IMR-90 (cell line): ENCODE measurements around the gene HNF1B. TPM values are rescaled to one million over a fixed set of nuclear protein-coding genes. Genes with fewer than 3 reads are reported as not detected.

ENCODE experiments used
- ATAC-seq: fragments of 200-7000 bp; cut with Tn5 transposase; 2 replicates; pipeline ENCODE4 v1.9.1; 2020; ENCODE audit warnings: low read depth, mild to moderate bottlenecking, moderate library complexity
- BruUV-seq: library from RNA; stranded (reverse); fragments of 400-500 nt; replicated peaks from 2 replicates; lab custom pipeline; 2021; lab: Mats Ljungman, UMichigan
- CTCF ChIA-PET: fragments of 300-600 bp; formaldehyde crosslinking; extraction: SDS; loops from one replicate; lab custom pipeline; 2021; ENCODE audit warnings: antibody characterized with exemption; lab: Yijun Ruan, JAX
- POLR2A ChIA-PET: fragments of 300-600 bp; sonication (Branson Sonifier 250); formaldehyde crosslinking; loops from one replicate; lab custom pipeline; 2022; ENCODE audit warnings: antibody characterized with exemption; ENCODE audit not compliant: unreplicated experiment; lab: Charles Lee
- DNase-seq: peaks from one replicate; pipeline ENCODE4 v3.0.0; 2013
- H2AFZ ChIP-seq: replicated peaks from 2 replicates; pipeline ENCODE3; 2013; ENCODE audit warnings: low read length, mild to moderate bottlenecking; ENCODE audit not compliant: poor library complexity
- H2AK5ac ChIP-seq: 2 replicates; pipeline ENCODE4 v1.6.1; 2013; ENCODE audit warnings: low read depth, low read length, inconsistent platforms
- H2AK9ac ChIP-seq: replicated peaks from 2 replicates; pipeline ENCODE3; 2013; ENCODE audit warnings: mild to moderate bottlenecking, low read depth, low read length, moderate library complexity; ENCODE audit not compliant: poor library complexity
- H2BK120ac ChIP-seq: 2 replicates; pipeline ENCODE4 v1.6.1; 2013; ENCODE audit warnings: low read depth, low read length, inconsistent platforms
- H2BK15ac ChIP-seq: 3 replicates; pipeline ENCODE4 v1.6.1; 2013; ENCODE audit warnings: low read depth, low read length, inconsistent platforms
- H2BK20ac ChIP-seq: 2 replicates; pipeline ENCODE4 v1.6.1; 2013; ENCODE audit warnings: low read depth, mild to moderate bottlenecking, inconsistent platforms, low read length, moderate library complexity
- H2BK5ac ChIP-seq: 2 replicates; pipeline ENCODE4 v1.6.1; 2013; ENCODE audit warnings: mild to moderate bottlenecking, low read depth, low read length, inconsistent platforms; ENCODE audit not compliant: poor library complexity, severe bottlenecking
- H3K14ac ChIP-seq: replicated peaks from 2 replicates; pipeline ENCODE4 v1.6.1; 2013; ENCODE audit warnings: low read depth, low read length, inconsistent platforms
- H3K18ac ChIP-seq: 2 replicates; pipeline ENCODE4 v1.6.1; 2013; ENCODE audit warnings: low read depth, low read length, control low read depth
- H3K23ac ChIP-seq: 2 replicates; pipeline ENCODE4 v1.6.1; 2013; ENCODE audit warnings: low read depth, low read length, inconsistent platforms
- H3K27ac ChIP-seq: 2 replicates; pipeline ENCODE4 v1.5.1; 2013; ENCODE audit warnings: mild to moderate bottlenecking, control low read depth, low read length; ENCODE audit not compliant: insufficient read depth
- H3K27me3 ChIP-seq: 2 replicates; pipeline ENCODE4 v1.6.1; 2013; ENCODE audit warnings: low read length; ENCODE audit not compliant: control insufficient read depth, insufficient read depth
- H3K36me3 ChIP-seq: 2 replicates; pipeline ENCODE4 v1.6.1; 2013; ENCODE audit warnings: low read length, mixed read lengths; ENCODE audit not compliant: control insufficient read depth, insufficient read depth
- H3K4ac ChIP-seq: 2 replicates; pipeline ENCODE4 v1.6.1; 2013; ENCODE audit warnings: low read depth, low read length, inconsistent platforms
- H3K4me1 ChIP-seq: 2 replicates; pipeline ENCODE4 v1.6.1; 2013; ENCODE audit warnings: low read length, mixed read lengths; ENCODE audit not compliant: control insufficient read depth, insufficient read depth
- H3K4me2 ChIP-seq: 2 replicates; pipeline ENCODE4 v1.6.1; 2013; ENCODE audit warnings: low read depth, mild to moderate bottlenecking, control low read depth, low read length, moderate library complexity
- H3K4me3 ChIP-seq: 2 replicates; pipeline ENCODE4 v1.5.1; 2013; ENCODE audit warnings: low read depth, mild to moderate bottlenecking, control low read depth, low read length, moderate library complexity; ENCODE audit not compliant: insufficient read depth
- H3K56ac ChIP-seq: 2 replicates; pipeline ENCODE4 v1.6.1; 2013; ENCODE audit warnings: low read length, inconsistent platforms; ENCODE audit not compliant: insufficient read depth; ENCODE audit errors: extremely low read depth
- H3K79me1 ChIP-seq, 2 experiments: 2 replicates each; pipeline ENCODE4 v1.6.1; 2013; ENCODE audit warnings: low read length in 2 of 2, inconsistent platforms in 1 of 2, low read depth in 1 of 2
- H3K9ac ChIP-seq: 2 replicates; pipeline ENCODE4 v1.6.1; 2013; ENCODE audit warnings: low read depth, low read length, control low read depth
- H3K9me1 ChIP-seq: 2 replicates; pipeline ENCODE4 v1.6.1; 2013; ENCODE audit warnings: low read length, inconsistent platforms; ENCODE audit not compliant: insufficient read depth
- H3K9me3 ChIP-seq: 2 replicates; pipeline ENCODE4 v1.6.1; 2013; ENCODE audit warnings: low read length; ENCODE audit not compliant: control insufficient read depth, insufficient read depth
- H4K20me1 ChIP-seq: 2 replicates; pipeline ENCODE4 v1.6.1; 2013; ENCODE audit warnings: low read length, inconsistent platforms; ENCODE audit not compliant: insufficient read depth
- H4K5ac ChIP-seq: 2 replicates; pipeline ENCODE4 v1.6.1; 2013; ENCODE audit warnings: mild to moderate bottlenecking, low read depth, low read length, control low read depth
- H4K8ac ChIP-seq, 2 experiments: 2 replicates each; pipeline ENCODE4 v1.6.1; 2013; ENCODE audit warnings: low read depth in 2 of 2, low read length in 2 of 2, control low read depth in 1 of 2, inconsistent platforms in 1 of 2
- H4K91ac ChIP-seq: 2 replicates; pipeline ENCODE4 v1.6.1; 2013; ENCODE audit warnings: low read depth, low read length, inconsistent platforms; ENCODE audit not compliant: insufficient read depth
- BHLHE40 ChIP-seq: fragments of 150-350 bp; IDR thresholded peaks from 2 replicates; pipeline ENCODE4 v1.6.1; 2016; ENCODE audit warnings: mild to moderate bottlenecking, low read depth, low read length
- CHD1 ChIP-seq: IDR thresholded peaks from 2 replicates; pipeline ENCODE4 v1.6.1; 2012; ENCODE audit warnings: low read depth, low read length, improper control_type of control experiment
- FOS ChIP-seq: fragments of 150-350 bp; IDR thresholded peaks from 2 replicates; pipeline ENCODE4 v1.6.1; 2016; ENCODE audit warnings: low read depth, low read length
- MAFK ChIP-seq: IDR thresholded peaks from 2 replicates; pipeline ENCODE4 v1.6.1; 2012; ENCODE audit warnings: low read depth, low read length, improper control_type of control experiment
- MAZ ChIP-seq: IDR thresholded peaks from 2 replicates; pipeline ENCODE4 v1.6.1; 2012; ENCODE audit warnings: low read depth, mild to moderate bottlenecking, low read length, improper control_type of control experiment, moderate library complexity, borderline replicate concordance
- MXI1 ChIP-seq: IDR thresholded peaks from 2 replicates; pipeline ENCODE4 v1.6.1; 2012; ENCODE audit warnings: low read depth, mild to moderate bottlenecking, low read length, moderate library complexity, borderline replicate concordance
- NFE2L2 ChIP-seq: fragments of 150-350 bp; IDR thresholded peaks from 2 replicates; pipeline ENCODE4 v1.6.1; 2016; ENCODE audit warnings: low read depth, mild to moderate bottlenecking, low read length
- POLR2A ChIP-seq: IDR thresholded peaks from 2 replicates; pipeline ENCODE4 v1.6.1; 2012; ENCODE audit warnings: mild to moderate bottlenecking, low read depth, low read length
- RAD21 ChIP-seq: IDR thresholded peaks from 2 replicates; pipeline ENCODE4 v1.6.1; 2012; ENCODE audit warnings: low read length, improper control_type of control experiment
- RCOR1 ChIP-seq: IDR thresholded peaks from 2 replicates; pipeline ENCODE4 v1.6.1; 2012; ENCODE audit warnings: mild to moderate bottlenecking, low read length, improper control_type of control experiment; ENCODE audit not compliant: insufficient replicate concordance
- RFX5 ChIP-seq: IDR thresholded peaks from 2 replicates; pipeline ENCODE4 v1.8.0; 2012; ENCODE audit warnings: low read depth, mild to moderate bottlenecking, low read length, moderate library complexity
- SMC3 ChIP-seq: fragments of 150-350 bp; IDR thresholded peaks from 2 replicates; pipeline ENCODE4 v1.6.1; 2016; ENCODE audit warnings: low read depth, mild to moderate bottlenecking, antibody characterized with exemption, low read length, moderate library complexity
- WGBS, 2 experiments: methylation state at CpG; one replicate each; pipeline versions ENCODE4 v1.1.5 to v1.1.7; 2013; ENCODE audit warnings: missing lambda C conversion rate in 2 of 2; ENCODE audit not compliant: insufficient read length in 1 of 2; ENCODE audit errors: extremely low coverage in 2 of 2; 5-methylcytosine and 5-hydroxymethylcytosine counted together
- dilution Hi-C: fragments of 300-500 bp; cut with HindIII; formaldehyde crosslinking; loops from one replicate; pipeline ENCODE4 v1.14.3; 2018; ENCODE audit warnings: low sequenced_read_pairs; ENCODE audit not compliant: unreplicated experiment
- in situ Hi-C: fragments of 300-500 bp; cut with MboI; formaldehyde crosslinking; loops from 3 replicates; pipeline ENCODE4 v1.14.3; 2019; ENCODE audit warnings: low sequenced_read_pairs, inconsistent platforms, mixed read lengths
- intact Hi-C: fragments of 100-400 bp; cut with micrococcal nuclease; formaldehyde crosslinking; loops from 2 replicates; pipeline ENCODE4 v1.10.0; 2022
- polyA plus RNA-seq, 3 experiments: library from polyadenylated mRNA; depleted of rRNA; stranded (reverse); fragments of >200 nt; gene quantifications; 2 replicates each; pipeline ENCODE4 v1.2.3, GENCODE V29; 2012; ENCODE audit warnings: low replicate concordance in 1 of 3
- total RNA-seq: library from RNA; depleted of rRNA; stranded (reverse); fragments of >200 nt; gene quantifications from 2 replicates; pipeline ENCODE4 v1.2.3, GENCODE V29; 2012
- TF ChIP-seq, protein P1 (sequence below): fragments of 150-350 bp; IDR thresholded peaks from 2 replicates; pipeline ENCODE4 v1.6.1; 2016; ENCODE audit warnings: low read depth, mild to moderate bottlenecking, low read length, moderate library complexity, borderline replicate concordance
- TF ChIP-seq, protein P2 (sequence below): conservative IDR thresholded peaks from 2 replicates; pipeline ENCODE4 v1.5.1; 2012; ENCODE audit warnings: mild to moderate bottlenecking, low read depth, low read length, improper control_type of control experiment

HNF1B gene
- total and polyA plus RNA-seq, 2 of the 4 experiments (the other 2 are of a cell fraction), result not detected

- no peaks in the 10 kb centered on the region for H4K20me1 ChIP-seq
- no peak overlapping the region for H4K5ac ChIP-seq
- no peak overlapping the region for H3K18ac ChIP-seq
- POLR2A ChIA-PET, result no interaction called here
- in situ Hi-C loops (loop anchor here (10.0 kb wide), 1 partner anchor 114 kb away; no protein-coding TSS in a partner anchor), intact Hi-C loops (no loop called here), dilution Hi-C loops (no loop called here)
- H3K36me3 ChIP-seq, result no peaks in the 10 kb centered on the region
- H2BK20ac ChIP-seq, result no peak overlapping the region
- H3K27ac ChIP-seq, result no peak overlapping the region
- H3K79me1 ChIP-seq, result no peaks in the 10 kb centered on the region
- 0 out of 2 replicates have a peak, but pooled peaks cover 3% of the 10 kb centered on the region for H3K9me1 ChIP-seq
- H2BK120ac ChIP-seq, result no peak overlapping the region
- H3K4ac ChIP-seq, result no peak overlapping the region
- H3K4me3 ChIP-seq, result no peak overlapping the region
- ATAC-seq, result no peak
- no peak for TF ChIP-seq MAZ
- TF ChIP-seq, protein P1, sequence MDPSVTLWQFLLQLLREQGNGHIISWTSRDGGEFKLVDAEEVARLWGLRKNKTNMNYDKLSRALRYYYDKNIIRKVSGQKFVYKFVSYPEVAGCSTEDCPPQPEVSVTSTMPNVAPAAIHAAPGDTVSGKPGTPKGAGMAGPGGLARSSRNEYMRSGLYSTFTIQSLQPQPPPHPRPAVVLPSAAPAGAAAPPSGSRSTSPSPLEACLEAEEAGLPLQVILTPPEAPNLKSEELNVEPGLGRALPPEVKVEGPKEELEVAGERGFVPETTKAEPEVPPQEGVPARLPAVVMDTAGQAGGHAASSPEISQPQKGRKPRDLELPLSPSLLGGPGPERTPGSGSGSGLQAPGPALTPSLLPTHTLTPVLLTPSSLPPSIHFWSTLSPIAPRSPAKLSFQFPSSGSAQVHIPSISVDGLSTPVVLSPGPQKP, result no peak
- TF ChIP-seq RFX5, result no peak
- TF ChIP-seq MAFK, result no peak
- no peak for TF ChIP-seq FOS
- no peak for TF ChIP-seq RCOR1
- no peak for TF ChIP-seq RAD21
- no peak for TF ChIP-seq MXI1
- TF ChIP-seq POLR2A, result no peak
- TF ChIP-seq CHD1, result no peak
- TF ChIP-seq SMC3, result no peak
- TF ChIP-seq NFE2L2, result no peak
- TF ChIP-seq, protein P2, sequence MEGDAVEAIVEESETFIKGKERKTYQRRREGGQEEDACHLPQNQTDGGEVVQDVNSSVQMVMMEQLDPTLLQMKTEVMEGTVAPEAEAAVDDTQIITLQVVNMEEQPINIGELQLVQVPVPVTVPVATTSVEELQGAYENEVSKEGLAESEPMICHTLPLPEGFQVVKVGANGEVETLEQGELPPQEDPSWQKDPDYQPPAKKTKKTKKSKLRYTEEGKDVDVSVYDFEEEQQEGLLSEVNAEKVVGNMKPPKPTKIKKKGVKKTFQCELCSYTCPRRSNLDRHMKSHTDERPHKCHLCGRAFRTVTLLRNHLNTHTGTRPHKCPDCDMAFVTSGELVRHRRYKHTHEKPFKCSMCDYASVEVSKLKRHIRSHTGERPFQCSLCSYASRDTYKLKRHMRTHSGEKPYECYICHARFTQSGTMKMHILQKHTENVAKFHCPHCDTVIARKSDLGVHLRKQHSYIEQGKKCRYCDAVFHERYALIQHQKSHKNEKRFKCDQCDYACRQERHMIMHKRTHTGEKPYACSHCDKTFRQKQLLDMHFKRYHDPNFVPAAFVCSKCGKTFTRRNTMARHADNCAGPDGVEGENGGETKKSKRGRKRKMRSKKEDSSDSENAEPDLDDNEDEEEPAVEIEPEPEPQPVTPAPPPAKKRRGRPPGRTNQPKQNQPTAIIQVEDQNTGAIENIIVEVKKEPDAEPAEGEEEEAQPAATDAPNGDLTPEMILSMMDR, result no peak
- TF ChIP-seq BHLHE40, result no peak
- peaks cover 2% of the 10 kb centered on the region for H3K27me3 ChIP-seq
- no peak overlapping the region for H2BK15ac ChIP-seq
- WGBS, 2 experiments, result no CpG with 5 or more reads among the region's 6 CpGs
- no peak overlapping the region for H3K9ac ChIP-seq
- H4K8ac ChIP-seq, result no peak overlapping the region
- H3K23ac ChIP-seq, result no peak overlapping the region
- no peak overlapping the region for H3K56ac ChIP-seq
- peaks cover 6% of the 10 kb centered on the region for H3K9me3 ChIP-seq
- no TSS peak for BruUV-seq
- H3K4me1 ChIP-seq, result 0 out of 2 replicates have a peak, but pooled peaks cover 2% of the 10 kb centered on the region
- H2AK9ac ChIP-seq, result no peak overlapping the region
- H3K14ac ChIP-seq, result no peak overlapping the region
- CTCF ChIA-PET, result interaction anchor here (1.8 kb wide), 1 partner anchor 119 kb away, joined by 11 read pairs; no protein-coding TSS in a partner anchor
- no peak overlapping the region for H2AFZ ChIP-seq
- no peak for DNase-seq
- no peak overlapping the region for H4K91ac ChIP-seq
- H2AK5ac ChIP-seq, result no peak overlapping the region
- H3K4me2 ChIP-seq, result no peak overlapping the region
- no peak overlapping the region for H2BK5ac ChIP-seq
Measured at GRCh38 chr17:37769050-37769449, 24.2 kb upstream of the HNF1B start.
